H1 (cell line): Measurements from ENCODE around the gene HSPA5. TPM values are rescaled to one million over a fixed set of nuclear protein-coding genes. Genes with fewer than 3 reads are reported as not detected.
"Not testable (repeated sequence)": the region's sequence is repeated elsewhere in the genome, so short reads cannot be mapped to it uniquely, and the experiment has no call there.

Experiments
- CTCF ChIA-PET: fragments of 300-600 bp; sonication (Branson Sonifier 250); formaldehyde crosslinking; loops from one replicate; lab custom pipeline; 2021; ENCODE audit not compliant: partially characterized antibody; lab: Charles Lee
- POLR2A ChIA-PET: fragments of 300-600 bp; sonication (Branson Sonifier 250); formaldehyde crosslinking; loops from one replicate; lab custom pipeline; 2021; ENCODE audit warnings: inconsistent platforms; ENCODE audit not compliant: partially characterized antibody; lab: Charles Lee
- DNase-seq, 2 experiments: peaks; one replicate each; pipeline versions ENCODE4 v3.0.0 to v3.0.0-alpha.2; 2010 to 2022; ENCODE audit warnings: low spot score in 2 of 2, low read depth in 1 of 2, mixed read lengths in 1 of 2
- FAIRE-seq: peaks from 2 replicates; lab custom pipeline; 2011; peaks lifted over from hg19 to GRCh38; lab: Jason Lieb, UNC
- H2AFZ ChIP-seq: 2 replicates; pipeline ENCODE4 v1.8.1; 2012; ENCODE audit warnings: low read length, inconsistent platforms
- H2AK5ac ChIP-seq: 2 replicates; pipeline ENCODE4 v1.6.1; 2013; ENCODE audit warnings: low read depth, low read length
- H2BK120ac ChIP-seq: replicated peaks from 2 replicates; pipeline ENCODE3; 2013; ENCODE audit warnings: low read depth, low read length, inconsistent platforms
- H2BK12ac ChIP-seq: 2 replicates; pipeline ENCODE4 v1.6.1; 2013; ENCODE audit warnings: low read depth, low read length
- H2BK15ac ChIP-seq: 2 replicates; pipeline ENCODE4 v1.6.1; 2013; ENCODE audit warnings: low read length
- H2BK20ac ChIP-seq: 2 replicates; pipeline ENCODE4 v1.6.1; 2013; ENCODE audit warnings: low read length
- H2BK5ac ChIP-seq: 2 replicates; pipeline ENCODE4 v1.6.1; 2013; ENCODE audit warnings: low read depth, low read length
- H3K14ac ChIP-seq: 2 replicates; pipeline ENCODE4 v1.6.1; 2013; ENCODE audit warnings: inconsistent platforms; ENCODE audit not compliant: insufficient read length
- H3K18ac ChIP-seq: 2 replicates; pipeline ENCODE4 v1.6.1; 2013; ENCODE audit warnings: low read length; ENCODE audit errors: extremely low read depth
- H3K23ac ChIP-seq: 2 replicates; pipeline ENCODE4 v1.6.1; 2013; ENCODE audit warnings: inconsistent platforms; ENCODE audit not compliant: insufficient read length
- H3K23me2 ChIP-seq: 2 replicates; pipeline ENCODE4 v1.6.1; 2013; ENCODE audit warnings: low read depth, low read length
- H3K27ac ChIP-seq: 2 replicates; pipeline ENCODE4 v1.6.1; 2011; ENCODE audit warnings: low read depth, low read length, inconsistent platforms
- H3K27me3 ChIP-seq, 4 experiments: replicated peaks in 1 of 4; 1 replicate in 1 of 4; 2 replicates in 3 of 4; pipeline versions ENCODE4 v1.6.1 to v1.8.1; 2011 to 2013; ENCODE audit warnings: low read length in 3 of 4, mild to moderate bottlenecking in 3 of 4, inconsistent platforms in 2 of 4, mixed read lengths in 2 of 4, moderate library complexity in 1 of 4; ENCODE audit not compliant: control insufficient read depth in 3 of 4, insufficient read depth in 3 of 4; ENCODE audit errors: extremely low read depth in 1 of 4
- H3K36me3 ChIP-seq, 4 experiments: 2 replicates each; pipeline versions ENCODE4 v1.6.1 to v1.8.1; 2011 to 2013; ENCODE audit warnings: mild to moderate bottlenecking in 4 of 4, low read length in 3 of 4, moderate library complexity in 2 of 4, control low read depth in 1 of 4, inconsistent platforms in 1 of 4; ENCODE audit not compliant: insufficient read depth in 4 of 4, control insufficient read depth in 2 of 4
- H3K4ac ChIP-seq: replicated peaks from 2 replicates; pipeline ENCODE3; 2013; ENCODE audit warnings: low read length, low read depth, mixed read lengths, inconsistent platforms; ENCODE audit not compliant: insufficient read length
- H3K4me1 ChIP-seq, 4 experiments: replicated peaks in 1 of 4; 1 replicate in 1 of 4; 2 replicates in 3 of 4; pipeline versions ENCODE4 v1.6.1 to v1.8.1; 2011 to 2013; ENCODE audit warnings: low read length in 3 of 4, inconsistent platforms in 2 of 4, mixed read lengths in 1 of 4; ENCODE audit not compliant: insufficient read depth in 4 of 4, control insufficient read depth in 3 of 4
- H3K4me2 ChIP-seq, 2 experiments: 2 replicates each; pipeline versions ENCODE4 v1.6.1 to v1.8.1; 2011 to 2013; ENCODE audit warnings: low read depth in 2 of 2, low read length in 2 of 2, control low read depth in 1 of 2, inconsistent platforms in 1 of 2, mild to moderate bottlenecking in 1 of 2; ENCODE audit not compliant: insufficient read depth in 1 of 2
- H3K4me3 ChIP-seq, 4 experiments: fragments of 200-600, 300-600 bp in 1 of 4; sonication (generic), shearing (Covaris generic), sonication (Bioruptor Twin) in 1 of 4; 2 replicates each; pipeline versions ENCODE4 v1.5.1 to v1.8.1; 2011 to 2016; ENCODE audit warnings: low read length in 4 of 4, low read depth in 3 of 4, control low read depth in 2 of 4, inconsistent platforms in 2 of 4, mild to moderate bottlenecking in 2 of 4, mixed read lengths in 1 of 4, moderate library complexity in 1 of 4; ENCODE audit not compliant: insufficient read depth in 2 of 4; ENCODE audit errors: extremely low read depth in 1 of 4
- H3K56ac ChIP-seq: replicated peaks from 2 replicates; pipeline ENCODE3; 2013; ENCODE audit warnings: low read depth, mild to moderate bottlenecking, mixed read lengths, low read length, inconsistent platforms; ENCODE audit not compliant: insufficient read length
- H3K79me1 ChIP-seq: 2 replicates; pipeline ENCODE4 v1.6.1; 2013; ENCODE audit warnings: low read depth, low read length, control low read depth
- H3K79me2 ChIP-seq, 2 experiments: 2 replicates each; pipeline versions ENCODE4 v1.6.1 to v1.8.1; 2012 to 2013; ENCODE audit warnings: low read length in 2 of 2, mild to moderate bottlenecking in 2 of 2, inconsistent platforms in 1 of 2; ENCODE audit not compliant: insufficient read depth in 2 of 2, control insufficient read depth in 1 of 2
- H3K9ac ChIP-seq, 4 experiments: replicated peaks in 1 of 4; 1 replicate in 1 of 4; 2 replicates in 3 of 4; pipeline versions ENCODE4 v1.6.1 to v1.8.1; 2011 to 2013; ENCODE audit warnings: low read depth in 3 of 4, low read length in 3 of 4, control low read depth in 2 of 4, mild to moderate bottlenecking in 2 of 4, moderate library complexity in 2 of 4, inconsistent platforms in 1 of 4; ENCODE audit errors: extremely low read depth in 1 of 4
- H3K9me3 ChIP-seq, 2 experiments: 2 replicates each; pipeline versions ENCODE4 v1.6.1 to v1.8.1; 2012 to 2013; ENCODE audit warnings: mild to moderate bottlenecking in 2 of 2, moderate library complexity in 2 of 2, control low read depth in 1 of 2, inconsistent platforms in 1 of 2, low read depth in 1 of 2, low read length in 1 of 2, mixed read lengths in 1 of 2; ENCODE audit not compliant: insufficient read depth in 2 of 2
- H4K20me1 ChIP-seq, 2 experiments: replicated peaks in 1 of 2; 2 replicates each; pipeline versions ENCODE3 to v1.8.1; 2011 to 2013; ENCODE audit warnings: inconsistent platforms in 2 of 2, low read length in 2 of 2, mild to moderate bottlenecking in 1 of 2; ENCODE audit not compliant: insufficient read depth in 2 of 2, control insufficient read depth in 1 of 2
- H4K5ac ChIP-seq: 2 replicates; pipeline ENCODE4 v1.6.1; 2013; ENCODE audit warnings: low read length, low read depth, mixed read lengths, inconsistent platforms; ENCODE audit not compliant: insufficient read length
- H4K8ac ChIP-seq: 2 replicates; pipeline ENCODE4 v1.8.0; 2013; ENCODE audit warnings: mild to moderate bottlenecking, moderate library complexity, low read length, inconsistent platforms; ENCODE audit not compliant: insufficient read depth; ENCODE audit errors: extremely low read depth
- H4K91ac ChIP-seq: replicated peaks from 2 replicates; pipeline ENCODE3; 2013; ENCODE audit warnings: low read length, mixed read lengths, inconsistent platforms; ENCODE audit not compliant: insufficient read length
- WGBS, 2 experiments: shearing (Covaris generic) in 1 of 2; methylation state at CpG; one replicate each; pipeline versions ENCODE4 v1.1.6 to v1.1.7; 2013 to 2015; ENCODE audit warnings: low lambda C conversion rate in 2 of 2, mixed read lengths in 2 of 2, inconsistent platforms in 1 of 2, low coverage in 1 of 2, missing lambda C conversion rate in 1 of 2; ENCODE audit not compliant: insufficient replicate concordance in 2 of 2, insufficient coverage in 1 of 2, insufficient read length in 1 of 2; ENCODE audit errors: extremely low coverage in 1 of 2, missing lambda C conversion rate in 1 of 2; 5-methylcytosine and 5-hydroxymethylcytosine counted together
- polyA plus RNA-seq, 7 experiments: library from polyadenylated mRNA; depleted of rRNA in 3 of 7; stranded (reverse) in 5 of 7; unstranded in 2 of 7; fragments of >200 nt in 5 of 7; fragments of 200-250 nt in 2 of 7; gene quantifications; 1 replicate in 5 of 7; 2 replicates in 1 of 7; 4 replicates in 1 of 7; pipeline versions ENCODE4 v1.2.1 to v1.2.3, GENCODE V29; 2011 to 2013; ENCODE audit warnings: missing spikeins in 2 of 7, mixed read lengths in 2 of 7
- total RNA-seq: library from RNA; stranded (reverse); fragmentation: NEBNext Ultra II Directional; extraction: Animal tissue kit (Norgen Biotek cat#: 25700); gene quantifications from 2 replicates; pipeline ENCODE4 v1.2.1, GENCODE V29; 2021

The HSPA5 gene
- total and polyA plus RNA-seq, 2 of the 8 experiments (the other 6 are each of a cell fraction or from before 2014, with no cell fraction given): 91.3 to 352 TPM

DNA sequence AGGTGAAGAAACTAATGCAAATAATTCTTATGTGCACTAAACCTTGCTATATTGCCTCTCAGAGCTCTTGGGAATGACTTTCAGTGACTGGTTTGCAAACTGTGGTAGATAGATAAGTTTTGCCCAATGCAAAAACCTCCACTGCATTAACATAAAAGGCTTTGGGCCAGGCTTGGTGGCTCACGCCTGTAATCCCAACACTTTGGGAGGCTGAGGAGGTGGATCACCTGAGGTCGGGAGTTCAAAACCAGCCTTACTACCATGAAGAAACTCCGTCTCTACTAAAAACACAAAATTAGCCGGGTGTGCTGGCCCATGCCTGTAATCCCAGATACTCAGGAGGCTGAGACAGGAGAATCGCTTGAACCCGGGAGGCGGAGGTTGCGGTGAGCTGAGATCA is 7.0 kb downstream of the HSPA5 start:
- H2AK5ac ChIP-seq, H2BK20ac ChIP-seq, H3K14ac ChIP-seq, H3K23ac ChIP-seq, DNase-seq, H4K5ac ChIP-seq, H3K27me3 ChIP-seq, H3K79me1 ChIP-seq, H3K4me3 ChIP-seq, H2BK12ac ChIP-seq, H3K4me2 ChIP-seq, CTCF ChIA-PET, H3K23me2 ChIP-seq, H3K4ac ChIP-seq, H4K20me1 ChIP-seq, H4K91ac ChIP-seq, H3K4me1 ChIP-seq, FAIRE-seq, H2AFZ ChIP-seq, H3K18ac ChIP-seq, H3K9ac ChIP-seq, H2BK120ac ChIP-seq, H3K27ac ChIP-seq, H3K56ac ChIP-seq, H3K9me3 ChIP-seq, H2BK15ac ChIP-seq, H2BK5ac ChIP-seq, H4K8ac ChIP-seq: not testable (repeated sequence)
- 96% methylated on average over 8 of the region's 8 CpGs; no CpG with 5 or more reads in 1 of the 2 experiments for WGBS, 2 experiments
- H3K36me3 ChIP-seq: peaks cover 21 to 49% (median 39%) of the 10 kb centered on the region in 4 experiments
- peaks cover 0 to 13% of the 10 kb centered on the region in 2 experiments; a peak in 2 of 4 replicates for H3K79me2 ChIP-seq
- POLR2A ChIA-PET: interaction anchor here (1.0 kb wide), 1 partner anchor 372 kb away, joined by 4 read pairs; the partner anchor contains the start of genes ARPC5L and RPL35
